ENCODE measurements around the gene CYP2C18. TPM values are rescaled to one million over a fixed set of nuclear protein-coding genes. Genes with fewer than 3 reads are reported as not detected.
"Not testable (repeated sequence)": the region's sequence is repeated elsewhere in the genome, so short reads cannot be mapped to it uniquely, and the experiment has no call there.

CYP2C18 gene
- total RNA-seq, 1 experiment from 2014 or later = 0.79 TPM

- no peak for DNase-seq
- Histone ChIP-seq H3K4me3 (ENCODE audit: low read depth, low read length) (no peak overlapping the region), H3K36me3 (ENCODE audit: control insufficient read depth, insufficient read depth, low read length) (no peaks in the 10 kb centered on the region), H3K27me3 (replicated peaks; ENCODE audit: control insufficient read depth, insufficient read depth, low read length) (no peaks in the 10 kb centered on the region), H3K4me1 (no peaks in the 10 kb centered on the region), H3K9me3 (no peaks in the 10 kb centered on the region)
- intact Hi-C loops (cut with micrococcal nuclease; ENCODE audit: unreplicated experiment) = no loop called here
- BruUV-seq (replicated peaks) = no TSS peak
- Mint-ChIP-seq H3K4me1 (ENCODE audit: low read depth, unreplicated experiment) (no peaks in the 10 kb centered on the region), H3K27me3 (ENCODE audit: insufficient read depth, unreplicated experiment) (no peaks in the 10 kb centered on the region), H3K4me3 (ENCODE audit: unreplicated experiment) (no peak overlapping the region), H3K9me3 (ENCODE audit: unreplicated experiment) (peaks cover 19% of the 10 kb centered on the region), H3K36me3 (ENCODE audit: insufficient read depth, unreplicated experiment) (no peaks in the 10 kb centered on the region), H3K27ac (ENCODE audit: unreplicated experiment) (no peak overlapping the region)
- TF ChIP-seq CTCF (IDR thresholded peaks at IDR 0.05; ENCODE audit: insufficient read depth in 1 of 2, low read depth in 1 of 2, low read length in 1 of 2, severe bottlenecking in 1 of 2, unreplicated experiment in 1 of 2) = no peak
- POLR2A ChIA-PET = no interaction called here
- CTCF ChIA-PET = no interaction called here
Observed at GRCh38 chr10:94760586-94761178, 77.2 kb downstream of the CYP2C18 start.

DNA sequence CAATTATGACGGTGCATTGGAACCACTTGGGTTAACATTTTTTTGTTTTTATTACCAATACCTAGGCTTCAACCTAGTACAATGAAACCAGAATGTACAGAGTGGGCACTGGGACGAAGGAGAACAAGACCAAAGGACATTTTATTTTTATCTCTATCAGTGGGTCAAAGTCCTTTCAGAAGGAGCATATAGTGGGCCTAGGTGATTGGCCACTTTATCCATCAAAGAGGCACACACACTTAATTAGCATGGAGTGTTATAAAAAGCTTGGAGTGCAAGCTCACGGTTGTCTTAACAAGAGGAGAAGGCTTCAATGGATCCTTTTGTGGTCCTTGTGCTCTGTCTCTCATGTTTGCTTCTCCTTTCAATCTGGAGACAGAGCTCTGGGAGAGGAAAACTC, 78.9 kb downstream of the CYP2C18 start, which contains the start of gene CYP2C19:
CYP2C19 (plus strand) TSS at position 289 of the 400 bp plus-strand sequence; CDS start at position 314, 25 bp downstream.
- no peaks in the 10 kb centered on the region for H3K4me1 Mint-ChIP-seq (ENCODE audit: low read depth, unreplicated experiment)
- CTCF ChIA-PET = no interaction called here
- no peaks in the 10 kb centered on the region for H3K36me3 Mint-ChIP-seq (ENCODE audit: insufficient read depth, unreplicated experiment)

DNA sequence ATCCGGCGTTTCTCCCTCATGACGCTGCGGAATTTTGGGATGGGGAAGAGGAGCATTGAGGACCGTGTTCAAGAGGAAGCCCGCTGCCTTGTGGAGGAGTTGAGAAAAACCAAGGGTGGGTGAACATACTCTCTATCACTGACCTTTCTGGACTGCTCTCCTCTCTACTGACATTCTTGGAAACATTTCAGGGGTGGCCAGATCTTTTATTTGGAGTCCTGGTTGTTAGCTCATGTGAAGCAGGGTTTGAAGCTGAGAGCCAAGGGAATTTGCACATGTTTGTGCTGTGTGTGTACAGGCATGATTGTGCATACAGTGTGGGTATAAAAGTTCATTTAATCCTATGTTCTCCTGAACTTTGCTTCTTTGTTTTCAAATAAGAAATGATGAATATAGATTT, 91.9 kb downstream of the CYP2C18 start:
- POLR2A ChIA-PET; H3K4me1 ChIP-seq; H3K27ac Mint-ChIP-seq (ENCODE audit: unreplicated experiment); H3K36me3 ChIP-seq (ENCODE audit: control insufficient read depth, insufficient read depth, low read length); CTCF ChIA-PET; H3K4me1 Mint-ChIP-seq (ENCODE audit: low read depth, unreplicated experiment); BruUV-seq (replicated peaks); H3K36me3 Mint-ChIP-seq (ENCODE audit: insufficient read depth, unreplicated experiment); H3K27me3 Mint-ChIP-seq (ENCODE audit: insufficient read depth, unreplicated experiment); H3K4me3 Mint-ChIP-seq (ENCODE audit: unreplicated experiment); H3K4me3 ChIP-seq (ENCODE audit: low read depth, low read length); H3K9me3 Mint-ChIP-seq (ENCODE audit: unreplicated experiment); H3K9me3 ChIP-seq; H3K27me3 ChIP-seq (replicated peaks; ENCODE audit: control insufficient read depth, insufficient read depth, low read length); DNase-seq; intact Hi-C loops (cut with micrococcal nuclease; ENCODE audit: unreplicated experiment): not testable (repeated sequence)

More for the DNA sequence above, 78.9 kb downstream of the CYP2C18 start, which contains the start of gene CYP2C19:
- BruUV-seq (replicated peaks) = no TSS peak
- peak within 1 kb of the TSS; percentile 63 for H3K27ac Mint-ChIP-seq (ENCODE audit: unreplicated experiment)
- intact Hi-C loops (cut with micrococcal nuclease; ENCODE audit: unreplicated experiment) = no loop called here
- H3K27me3 Mint-ChIP-seq (ENCODE audit: insufficient read depth, unreplicated experiment) = no peaks in the 10 kb centered on the region
- peaks cover 10% of the 10 kb centered on the region for H3K9me3 Mint-ChIP-seq (ENCODE audit: unreplicated experiment)
- no peaks in the 10 kb centered on the region for H3K4me1 ChIP-seq
- H3K9me3 ChIP-seq = no peaks in the 10 kb centered on the region
- POLR2A ChIA-PET = no interaction called here
- no peak within 1 kb of the TSS for H3K4me3 ChIP-seq (ENCODE audit: low read depth, low read length)
- no peaks in the 10 kb centered on the region for H3K36me3 ChIP-seq (ENCODE audit: control insufficient read depth, insufficient read depth, low read length)
- no peaks in the 10 kb centered on the region for H3K27me3 ChIP-seq (replicated peaks; ENCODE audit: control insufficient read depth, insufficient read depth, low read length)
- H3K4me3 Mint-ChIP-seq (ENCODE audit: unreplicated experiment) = no peak within 1 kb of the TSS
- TF ChIP-seq CTCF (IDR thresholded peaks at IDR 0.05; ENCODE audit: insufficient read depth in 1 of 2, low read depth in 1 of 2, low read length in 1 of 2, severe bottlenecking in 1 of 2, unreplicated experiment in 1 of 2) = no peak
- no peak for DNase-seq
